ENCODE results near the gene SLC9A7. TPM values are rescaled to one million over a fixed set of nuclear protein-coding genes. Genes with fewer than 3 reads are reported as not detected.

Gene SLC9A7
- total RNA-seq, 1 donor from 2014 or later, result 3.5 TPM

- Histone ChIP-seq H3K4me1 (no peaks in the 10 kb centered on the region), H3K4me2 (peak overlapping the region; percentile 78), H3K9me3 (ENCODE audit: low read depth) (no peaks in the 10 kb centered on the region), H3K36me3 (no peaks in the 10 kb centered on the region), H3K27ac (no peak overlapping the region), H3K4me3 (no peak overlapping the region), H3K79me2 (ENCODE audit: low read depth) (no peaks in the 10 kb centered on the region), H3K27me3 (peaks cover 14% of the 10 kb centered on the region), H3F3A (ENCODE audit: low read depth) (no peaks in the 10 kb centered on the region), H2AFZ (replicated peaks) (no peak overlapping the region), H4K20me1 (ENCODE audit: low read depth) (no peaks in the 10 kb centered on the region), H3K9ac (no peak overlapping the region)
- H3K9me3 Mint-ChIP-seq, result peaks cover 19% of the 10 kb centered on the region
- peaks cover 3% of the 10 kb centered on the region for H3K27me3 Mint-ChIP-seq (ENCODE audit: insufficient read depth, low read depth)
- no peak overlapping the region for H3K27ac Mint-ChIP-seq
- H3K36me3 Mint-ChIP-seq, result no peaks in the 10 kb centered on the region
- peaks cover 8% of the 10 kb centered on the region for H3K4me1 Mint-ChIP-seq
- peak overlapping the region; percentile 93 for H3K4me3 Mint-ChIP-seq
- no peak for TF ChIP-seq EZH2 (IDR thresholded peaks at IDR 0.05)
- no peak for TF ChIP-seq EZH2phosphoT487 (IDR thresholded peaks at IDR 0.05)
- TF ChIP-seq CTCF (IDR thresholded peaks at IDR 0.05), result no peak
- no peak for DNase-seq (ENCODE audit: low spot score)
Measured at GRCh38 chrX:46757593-46757992, 1.3 kb downstream of the SLC9A7 start.

GRCh38 chrX:46757052-46757451 is 1.9 kb downstream of the SLC9A7 start:
- Histone ChIP-seq H3K79me2 (ENCODE audit: low read depth) (no peaks in the 10 kb centered on the region), H3K27me3 (peaks cover 14% of the 10 kb centered on the region), H3K4me1 (no peaks in the 10 kb centered on the region), H3K4me3 (no peak overlapping the region), H4K20me1 (ENCODE audit: low read depth) (no peaks in the 10 kb centered on the region), H3K9me3 (ENCODE audit: low read depth) (no peaks in the 10 kb centered on the region), H3K27ac (no peak overlapping the region), H3K4me2 (no peak overlapping the region), H3K36me3 (no peaks in the 10 kb centered on the region), H3F3A (ENCODE audit: low read depth) (no peaks in the 10 kb centered on the region), H3K9ac (no peak overlapping the region), H2AFZ (replicated peaks) (no peak overlapping the region)
- peaks cover 17% of the 10 kb centered on the region for H3K9me3 Mint-ChIP-seq
- H3K27ac Mint-ChIP-seq, result no peak overlapping the region
- no peaks in the 10 kb centered on the region for H3K36me3 Mint-ChIP-seq
- TF ChIP-seq EZH2 (IDR thresholded peaks at IDR 0.05) (no peak), EZH2phosphoT487 (IDR thresholded peaks at IDR 0.05) (no peak), CTCF (IDR thresholded peaks at IDR 0.05) (no peak)
- H3K27me3 Mint-ChIP-seq (ENCODE audit: insufficient read depth, low read depth), result peaks cover 3% of the 10 kb centered on the region
- H3K4me1 Mint-ChIP-seq, result peaks cover 8% of the 10 kb centered on the region
- no peak for DNase-seq (ENCODE audit: low spot score)
- H3K4me3 Mint-ChIP-seq, result peak overlapping the region; percentile 93

- no peak for DNase-seq (ENCODE audit: low spot score)
- Histone ChIP-seq H4K20me1 (ENCODE audit: low read depth) (no peaks in the 10 kb centered on the region), H3K9ac (no peak overlapping the region), H3F3A (ENCODE audit: low read depth) (no peaks in the 10 kb centered on the region), H3K4me3 (no peak overlapping the region), H3K27me3 (peaks cover 14% of the 10 kb centered on the region), H3K27ac (no peak overlapping the region), H3K4me1 (no peaks in the 10 kb centered on the region), H3K4me2 (no peak overlapping the region), H3K79me2 (ENCODE audit: low read depth) (no peaks in the 10 kb centered on the region), H2AFZ (replicated peaks) (no peak overlapping the region), H3K36me3 (no peaks in the 10 kb centered on the region), H3K9me3 (ENCODE audit: low read depth) (no peaks in the 10 kb centered on the region)
- Mint-ChIP-seq H3K27ac (no peak overlapping the region), H3K36me3 (no peaks in the 10 kb centered on the region), H3K27me3 (ENCODE audit: insufficient read depth, low read depth) (peaks cover 3% of the 10 kb centered on the region), H3K9me3 (peaks cover 17% of the 10 kb centered on the region), H3K4me3 (no peak overlapping the region), H3K4me1 (peaks cover 8% of the 10 kb centered on the region)
- no peak for TF ChIP-seq EZH2phosphoT487 (IDR thresholded peaks at IDR 0.05)
- no peak for TF ChIP-seq CTCF (IDR thresholded peaks at IDR 0.05)
- TF ChIP-seq EZH2 (IDR thresholded peaks at IDR 0.05), result no peak
Measured at GRCh38 chrX:46755671-46756070, 3.2 kb downstream of the SLC9A7 start.

All from neural progenitor cell (in vitro differentiated cells).